H1 (cell line): ENCODE measurements around the gene PWP2.
"Not testable (repeated sequence)": the region's sequence is repeated elsewhere in the genome, so short reads cannot be mapped to it uniquely, and the experiment has no call there.

Experiments
- KDM5A ChIP-seq: fragments of 200-600 bp; IDR thresholded peaks from 2 replicates; pipeline ENCODE4 v1.7.1; 2012; ENCODE audit warnings: mild to moderate bottlenecking, low read length, inconsistent platforms, mixed read lengths
- POLR2A ChIP-seq, 2 experiments: IDR thresholded peaks; 1 replicate in 1 of 2; 2 replicates in 1 of 2; pipeline ENCODE4 v1.6.1; 2011; ENCODE audit warnings: low read depth in 2 of 2, low read length in 2 of 2, mild to moderate bottlenecking in 2 of 2; ENCODE audit errors: control extremely low read depth in 1 of 2
- POLR2AphosphoS5 ChIP-seq: IDR thresholded peaks from 2 replicates; pipeline ENCODE4 v1.6.1; 2011; ENCODE audit warnings: low read depth, low read length
- RFX5 ChIP-seq: IDR thresholded peaks from 2 replicates; pipeline ENCODE4 v1.6.1; 2011; ENCODE audit warnings: low read depth, low read length, improper control_type of control experiment, borderline replicate concordance
- SIN3A ChIP-seq, 2 experiments: IDR thresholded peaks in 1 of 2; conservative IDR thresholded peaks in 1 of 2; 2 replicates each; pipeline ENCODE4 v1.6.1; 2011 to 2012; ENCODE audit warnings: low read length in 2 of 2, improper control_type of control experiment in 1 of 2, low read depth in 1 of 2, mild to moderate bottlenecking in 1 of 2
- TBP ChIP-seq: IDR thresholded peaks from 2 replicates; pipeline ENCODE4 v1.6.1; 2011; ENCODE audit warnings: low read depth, low read length, improper control_type of control experiment
- TF ChIP-seq, protein P1 (sequence below): IDR thresholded peaks from 2 replicates; pipeline ENCODE4 v1.6.1; 2011; ENCODE audit warnings: low read depth, mild to moderate bottlenecking, low read length; ENCODE audit not compliant: insufficient read depth

DNA sequence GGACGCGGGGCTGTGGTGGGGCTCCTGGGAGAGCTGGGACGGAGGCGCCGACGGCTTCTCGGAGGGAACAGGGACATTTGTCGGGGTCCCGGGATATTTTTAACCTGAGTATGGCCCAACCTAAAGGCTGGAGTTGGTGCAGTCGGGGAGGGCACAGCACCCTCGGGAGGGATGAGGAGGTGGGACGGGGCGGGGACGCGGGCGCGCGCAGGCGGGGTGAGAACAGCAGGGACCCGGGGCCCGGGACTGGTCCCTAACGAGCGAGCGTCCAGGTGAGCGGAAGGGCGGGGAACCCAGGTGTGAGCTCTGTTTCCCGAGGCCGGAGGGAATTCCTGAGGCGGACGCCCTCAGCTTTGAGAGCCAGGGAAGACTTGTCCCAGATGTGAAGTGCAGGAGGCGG is 390 bp downstream of the PWP2 start:
- not testable (repeated sequence) for TF ChIP-seq TBP; SIN3A (conservative IDR thresholded peaks at IDR 0.05 in 1 of 2, IDR thresholded peaks at IDR 0.05 in 1 of 2; ENCODE audit: low read depth in 1 of 2, low read length in 2 of 2); RFX5; KDM5A; POLR2AphosphoS5; POLR2A (IDR thresholded peaks at IDR 0.05; ENCODE audit: control extremely low read depth in 1 of 2, low read depth in 2 of 2, low read length in 2 of 2)
- TF ChIP-seq, protein P1, sequence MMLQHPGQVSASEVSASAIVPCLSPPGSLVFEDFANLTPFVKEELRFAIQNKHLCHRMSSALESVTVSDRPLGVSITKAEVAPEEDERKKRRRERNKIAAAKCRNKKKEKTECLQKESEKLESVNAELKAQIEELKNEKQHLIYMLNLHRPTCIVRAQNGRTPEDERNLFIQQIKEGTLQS = not testable (repeated sequence)
